T-helper 1 cell treated with Interleukin-12 subunit alpha and Interleukin-12 subunit beta and Interleukin-4 antibody, amounts not matched to agents 30 ng/mL and 1 ng/mL, for 36 hours (primary cell): Measurements from ENCODE around the gene KIFBP. TPM values are rescaled to one million over a fixed set of nuclear protein-coding genes. Genes with fewer than 3 reads are reported as not detected.
"Not testable (repeated sequence)": the region's sequence is repeated elsewhere in the genome, so short reads cannot be mapped to it uniquely, and the experiment has no call there.

Experiments used
- intact Hi-C: fragments of 100-400 bp; cut with micrococcal nuclease; formaldehyde crosslinking; loops from one replicate; pipeline ENCODE4 v1.15.1; 2024
- total RNA-seq: library from RNA; stranded (reverse); gene quantifications from 2 replicates; pipeline ENCODE4 v1.2.3, GENCODE V29; 2022

The KIFBP gene
- total RNA-seq, 1 donor from 2014 or later, result 14.6 TPM

DNA sequence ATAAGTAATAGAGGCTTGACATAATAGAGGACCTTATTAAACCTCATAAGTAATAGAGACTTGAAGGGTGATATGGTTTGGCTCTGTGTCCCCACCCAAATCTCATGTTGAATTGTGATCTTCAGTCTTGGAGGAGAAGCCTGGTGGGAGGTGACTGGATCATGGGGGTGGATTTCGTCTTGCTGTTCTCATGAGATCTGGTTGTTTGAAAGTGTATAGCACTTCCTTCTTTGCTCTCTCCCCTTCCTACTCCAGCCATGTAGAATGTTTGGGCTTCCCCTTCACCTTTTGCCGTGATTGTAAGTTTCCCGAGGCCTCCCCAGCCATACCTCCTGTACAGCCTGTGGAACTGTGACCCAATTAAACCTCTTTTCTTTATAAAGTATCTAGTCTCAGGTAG is 8.6 kb downstream of the KIFBP start:
- intact Hi-C loops, result no loop called here

DNA sequence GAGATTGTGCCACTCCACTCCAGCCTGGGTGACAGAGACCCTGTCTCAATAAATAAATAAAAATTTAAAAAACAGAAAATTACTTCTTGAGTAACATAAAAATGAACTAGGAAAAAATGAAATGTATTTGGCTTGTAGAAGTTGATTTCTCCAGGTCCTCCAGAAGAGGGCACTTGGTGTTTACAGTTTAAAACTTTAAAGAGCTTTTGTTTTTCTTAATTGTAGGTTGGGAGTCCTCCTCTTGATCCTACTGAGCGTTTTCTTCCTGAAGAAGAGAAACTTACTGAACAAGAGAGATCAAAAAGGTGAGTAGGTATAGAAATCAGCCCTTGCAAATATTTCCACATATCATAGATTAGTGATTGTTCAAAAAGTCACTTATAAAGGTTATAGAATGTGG is 16.2 kb downstream of the KIFBP start:
- intact Hi-C loops, result loop anchor here (1.0 to 5.0 kb wide), 9 partner anchors 42 to 503 kb away; no protein-coding TSS in a partner anchor

DNA sequence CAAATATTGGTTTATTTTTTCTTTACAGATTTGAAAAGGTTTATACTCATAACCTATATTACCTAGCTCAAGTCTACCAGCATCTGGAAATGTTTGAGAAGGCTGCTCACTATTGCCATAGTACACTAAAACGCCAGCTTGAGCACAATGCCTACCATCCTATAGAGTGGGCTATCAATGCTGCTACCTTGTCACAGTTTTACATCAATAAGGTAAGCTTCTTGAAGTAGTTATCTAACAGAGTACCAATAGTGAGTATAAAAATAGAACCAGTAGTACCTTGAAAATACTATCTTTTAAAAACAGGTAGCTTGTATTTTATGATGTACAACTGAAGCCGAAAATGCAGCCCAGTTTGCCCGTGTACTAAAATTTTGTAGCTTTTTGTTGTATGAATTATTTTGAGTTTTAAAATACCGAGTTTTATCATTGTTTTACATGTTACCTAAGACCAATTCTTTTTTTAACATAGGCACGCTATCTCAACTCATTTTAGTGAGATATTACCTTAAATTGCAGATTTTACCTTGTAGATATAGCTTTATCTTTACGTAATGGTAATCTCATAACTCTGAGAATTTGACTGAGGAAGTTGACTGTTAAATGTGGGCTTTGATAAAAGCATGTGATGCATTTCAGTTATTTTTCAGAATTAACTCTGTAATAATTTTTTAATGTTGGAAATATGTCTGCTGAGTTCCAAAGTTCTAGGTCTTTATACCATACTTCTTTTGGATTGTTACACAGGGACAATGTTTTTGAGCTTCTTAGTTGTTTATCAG is 17.3 kb downstream of the KIFBP start:
- intact Hi-C loops, result loop anchor here (1.0 to 5.0 kb wide), 9 partner anchors 41 to 502 kb away; no protein-coding TSS in a partner anchor

DNA sequence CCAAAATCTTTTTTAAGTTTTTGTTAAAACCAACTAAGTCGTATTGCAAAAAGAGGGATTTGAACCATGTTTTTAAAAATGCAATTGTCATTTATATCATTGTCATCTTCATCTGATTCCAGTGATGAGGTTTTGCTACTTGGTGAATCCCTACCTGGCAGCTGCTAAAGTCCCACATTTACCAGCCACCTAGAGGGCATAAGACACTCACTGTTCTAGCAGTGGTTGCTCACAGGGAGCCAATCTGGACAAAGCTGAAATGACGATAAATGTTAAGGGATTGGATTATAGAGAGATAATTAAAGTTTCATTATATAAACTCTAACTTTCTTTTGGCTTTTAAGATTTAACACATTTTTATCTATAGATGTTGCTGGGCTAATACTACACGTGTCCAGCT is 18.7 kb downstream of the KIFBP start:
- intact Hi-C loops, result loop anchor here (5.0 kb wide), 2 partner anchors 40 to 400 kb away; no protein-coding TSS in a partner anchor

DNA sequence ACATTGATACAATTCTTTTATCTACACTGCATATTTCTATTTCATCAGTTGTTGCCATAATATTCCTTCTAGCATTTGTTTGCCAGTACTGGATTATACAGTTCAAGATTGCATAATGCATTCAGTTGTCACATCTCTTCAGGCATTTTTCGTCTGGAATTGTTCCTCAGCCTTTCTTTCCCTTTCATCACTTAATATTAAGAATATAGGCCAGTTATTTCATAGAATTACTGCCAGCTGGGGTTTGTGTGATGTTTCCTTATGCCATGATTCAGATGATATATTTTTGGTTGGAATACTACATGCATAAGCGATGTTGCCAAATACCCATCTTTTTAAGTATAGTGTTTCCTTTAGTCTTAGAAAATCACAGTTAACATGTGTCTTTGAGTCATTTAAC is 20.8 kb downstream of the KIFBP start:
- intact Hi-C loops, result loop anchor here (5.0 kb wide), 2 partner anchors 38 to 398 kb away; no protein-coding TSS in a partner anchor

DNA sequence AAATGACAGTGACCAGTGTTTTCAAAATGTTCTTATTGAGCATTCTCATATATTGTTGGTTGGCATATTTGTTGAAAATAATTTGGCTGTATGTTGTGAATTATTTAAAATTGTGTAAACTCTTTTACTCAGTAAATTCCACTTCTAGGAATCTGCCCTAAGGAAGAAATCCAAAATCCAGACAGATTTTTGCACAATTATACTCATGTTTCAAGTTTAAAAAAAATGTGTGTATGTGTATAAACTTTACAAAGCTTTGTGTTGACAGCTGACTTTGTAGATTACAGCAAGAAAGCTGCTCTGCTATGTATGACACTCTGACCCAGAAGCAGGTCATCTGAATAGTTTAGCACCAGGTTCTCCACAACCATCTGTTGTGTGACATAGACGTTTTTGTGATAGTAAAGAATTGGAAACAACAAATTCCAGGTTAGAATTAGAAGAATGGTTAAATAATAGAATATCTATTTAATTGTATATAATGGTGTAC is 21.6 kb downstream of the KIFBP start:
- intact Hi-C loops, result no loop called here

DNA sequence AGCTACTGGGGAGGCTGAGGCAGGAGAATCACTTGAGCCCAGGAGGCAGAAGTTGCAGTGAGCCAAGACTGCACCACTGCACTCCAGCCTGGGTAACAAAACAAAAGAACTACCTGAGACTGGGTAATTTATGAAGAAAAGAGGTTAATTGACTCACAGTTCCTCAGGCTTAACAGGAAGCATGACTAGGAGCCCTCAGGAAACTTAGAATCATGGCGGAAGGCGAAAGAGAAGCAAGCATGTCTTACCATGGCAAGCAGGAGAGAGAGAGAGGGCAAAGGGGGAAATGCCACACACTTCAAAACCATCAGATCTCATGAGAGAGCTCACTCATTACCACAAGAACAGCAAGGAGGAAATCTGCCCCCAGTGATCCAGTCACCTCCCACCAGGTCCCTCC is 24.2 kb downstream of the KIFBP start:
- intact Hi-C loops, result not testable (repeated sequence)

DNA sequence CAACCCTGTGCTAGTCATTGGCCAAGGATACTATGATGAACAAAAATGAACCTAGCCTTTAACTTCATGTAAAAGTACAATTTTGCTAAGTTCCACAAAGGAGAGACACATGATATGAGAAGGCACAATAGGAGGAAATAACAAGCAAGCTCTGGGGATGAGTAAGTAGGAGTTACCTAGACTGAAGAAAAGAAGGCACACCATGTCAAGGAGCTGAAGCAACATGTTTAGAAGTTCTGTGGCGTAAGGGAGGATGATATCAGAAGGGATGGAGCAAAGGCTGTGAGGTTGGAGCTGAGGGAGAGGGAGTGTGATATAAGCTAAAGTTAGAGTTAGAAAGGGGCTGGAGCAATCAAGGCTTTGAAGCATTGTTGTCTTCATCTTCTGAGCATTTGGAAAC is 25.6 kb downstream of the KIFBP start:
- intact Hi-C loops, result no loop called here

DNA sequence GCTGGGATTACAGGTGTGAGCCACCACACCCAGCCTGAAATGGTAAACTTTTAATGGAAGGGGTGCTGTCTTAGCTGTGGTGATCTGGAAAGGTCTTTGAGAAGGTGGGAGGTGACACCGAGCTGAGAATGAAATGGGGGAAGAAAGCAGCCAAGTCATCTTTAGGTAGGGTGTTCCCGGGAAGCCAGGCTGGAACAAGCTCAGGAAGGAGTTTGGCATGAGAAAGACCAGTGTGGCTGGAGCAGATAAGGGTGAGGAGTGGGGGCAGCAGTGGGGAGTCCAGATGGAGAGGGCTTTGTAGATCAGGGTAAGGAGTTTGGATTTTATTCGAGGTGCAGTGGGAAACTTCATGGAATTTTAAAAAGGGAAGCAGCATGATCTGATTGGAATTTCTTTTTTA is 30.0 kb downstream of the KIFBP start:
- intact Hi-C loops, result no loop called here

DNA sequence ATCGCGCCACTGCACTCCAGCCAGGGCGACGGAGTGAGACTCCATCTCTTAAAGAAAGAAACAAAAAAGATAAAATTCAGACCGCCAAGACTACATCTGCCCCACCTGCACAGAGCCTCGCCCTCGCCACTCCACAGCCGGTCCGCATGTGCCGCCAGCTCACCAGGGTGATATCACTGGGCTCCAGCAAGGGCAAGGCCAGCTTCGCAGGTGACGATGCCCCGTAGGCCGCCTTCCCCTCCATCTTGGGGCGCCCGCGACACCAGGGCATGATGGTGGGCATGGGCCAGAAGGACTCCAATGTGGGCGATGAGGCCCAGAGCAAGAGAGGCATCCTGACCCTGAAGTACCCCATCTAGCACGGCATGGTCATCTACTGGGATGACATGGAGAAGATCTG is 34.0 kb downstream of the KIFBP start:
- intact Hi-C loops, result no loop called here

DNA sequence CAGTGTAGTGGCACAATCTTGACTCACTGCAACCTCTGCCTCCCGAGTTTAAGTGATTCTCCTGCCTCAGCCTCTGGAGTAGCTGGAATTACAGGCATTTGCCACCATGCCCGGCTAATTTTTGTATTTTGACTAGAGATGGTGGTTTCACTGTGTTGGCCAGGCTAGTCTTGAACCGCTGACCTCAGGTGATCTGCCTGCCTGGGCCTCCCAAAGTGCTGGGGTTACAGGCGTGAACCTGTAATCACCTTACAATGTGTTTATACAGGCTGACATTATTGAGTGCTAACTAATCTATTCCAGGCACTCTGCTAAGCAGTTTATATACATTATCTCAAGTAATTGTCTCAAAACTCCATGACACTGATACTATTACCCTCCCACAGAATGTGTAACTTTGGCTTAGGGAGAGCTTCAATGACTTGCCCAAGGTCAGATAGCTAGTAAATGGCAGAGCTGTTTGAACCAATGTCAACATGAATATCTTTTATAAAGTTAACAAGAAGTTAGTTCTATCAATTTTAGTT is 36.8 kb downstream of the KIFBP start:
- intact Hi-C loops, result no loop called here

DNA sequence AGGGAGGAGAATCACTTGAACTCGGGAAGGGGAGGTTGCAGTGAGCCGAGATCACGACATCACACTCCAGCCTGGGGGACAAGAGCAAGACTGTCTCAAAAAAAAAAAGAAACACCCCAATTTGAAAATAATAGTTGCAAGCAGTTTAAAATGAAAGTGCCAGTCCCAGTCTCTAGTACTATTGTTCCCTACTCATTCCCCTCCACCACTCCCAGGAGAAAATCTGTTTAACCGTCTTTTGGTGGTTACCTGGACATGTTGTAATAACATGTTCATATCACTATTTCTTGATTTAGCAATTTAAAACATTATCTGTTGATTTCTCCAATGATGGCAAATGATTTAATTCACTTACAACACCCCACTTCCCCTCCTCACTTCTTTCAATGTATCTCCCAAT is 44.7 kb downstream of the KIFBP start:
- intact Hi-C loops, result no loop called here

DNA sequence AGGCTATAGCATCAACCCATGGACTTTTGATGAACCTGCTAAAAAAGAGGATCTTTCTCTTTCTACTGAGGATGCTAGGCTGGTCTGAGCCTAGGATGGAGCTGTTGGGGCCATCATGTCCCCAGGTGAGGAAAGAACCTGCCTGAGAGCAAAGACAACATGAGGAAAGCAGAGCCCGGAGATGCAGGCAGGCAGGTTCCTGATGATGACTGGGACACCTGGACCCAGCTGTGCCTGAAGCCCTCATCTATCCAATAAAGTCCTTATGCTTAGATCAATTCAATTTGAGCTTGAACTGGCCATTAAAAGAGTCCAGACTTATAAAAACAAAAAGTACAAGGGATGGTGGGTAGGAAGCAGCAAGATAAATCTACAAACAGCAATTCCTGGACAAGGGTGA is 48.9 kb downstream of the KIFBP start:
- intact Hi-C loops, result no loop called here

DNA sequence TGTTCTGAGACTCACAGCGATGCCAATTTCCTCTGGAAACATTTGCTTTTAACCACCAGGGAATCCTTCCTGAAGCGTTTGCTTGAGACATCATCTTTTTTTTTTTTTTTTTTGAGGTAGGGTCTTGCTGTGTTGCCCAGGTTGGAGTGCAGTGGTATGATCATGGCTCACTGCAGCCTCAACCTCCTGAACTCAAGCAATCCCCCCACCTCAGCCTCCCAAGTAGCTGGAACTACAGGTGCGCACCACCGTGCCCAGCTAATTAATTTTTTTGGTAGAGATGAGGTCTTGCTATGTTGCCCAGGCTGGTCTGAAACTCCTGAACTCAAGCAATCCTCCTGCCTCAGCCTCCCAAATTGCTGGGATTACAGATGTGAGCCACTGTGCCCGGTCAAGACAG is 52.3 kb downstream of the KIFBP start:
- intact Hi-C loops, result not testable (repeated sequence)

DNA sequence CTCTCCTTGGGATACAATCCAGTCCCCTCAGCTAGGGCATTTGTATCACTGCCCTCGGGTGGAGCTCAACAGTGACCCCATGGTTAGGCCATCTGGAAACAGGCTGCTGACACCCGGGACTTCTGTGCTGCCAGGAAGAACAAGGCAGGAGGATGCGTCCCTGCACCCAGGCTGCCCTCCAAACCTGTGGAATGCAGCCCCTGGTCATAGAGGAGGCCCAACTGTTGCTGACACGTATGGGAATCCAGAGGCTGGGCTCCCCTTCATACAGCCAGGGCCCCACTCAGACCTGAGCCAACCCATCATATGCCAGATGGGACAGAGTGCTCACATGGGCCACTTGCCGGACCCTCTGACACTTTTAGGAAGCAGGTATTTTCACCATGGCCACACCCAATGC is 53.8 kb downstream of the KIFBP start:
- intact Hi-C loops, result no loop called here

DNA sequence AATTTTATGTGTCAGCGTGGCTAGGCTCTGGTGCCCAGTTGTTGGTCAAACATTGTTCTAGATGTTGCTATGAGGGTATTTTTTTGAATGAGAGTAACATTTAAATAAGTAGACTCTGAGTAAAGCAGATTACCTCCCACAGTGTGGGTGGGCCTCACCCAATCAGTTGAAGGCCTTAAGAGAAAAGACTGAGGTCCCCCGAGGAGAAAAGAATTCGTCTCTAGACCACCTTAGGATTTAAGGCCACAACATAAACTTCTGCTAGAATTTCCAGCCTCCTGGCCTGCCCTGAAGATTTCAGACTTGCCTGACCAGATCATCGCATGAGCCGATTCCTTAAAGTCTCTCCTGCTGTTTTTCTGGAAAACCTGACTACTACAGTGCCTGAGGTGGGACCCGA is 54.2 kb downstream of the KIFBP start:
- intact Hi-C loops, result no loop called here

DNA sequence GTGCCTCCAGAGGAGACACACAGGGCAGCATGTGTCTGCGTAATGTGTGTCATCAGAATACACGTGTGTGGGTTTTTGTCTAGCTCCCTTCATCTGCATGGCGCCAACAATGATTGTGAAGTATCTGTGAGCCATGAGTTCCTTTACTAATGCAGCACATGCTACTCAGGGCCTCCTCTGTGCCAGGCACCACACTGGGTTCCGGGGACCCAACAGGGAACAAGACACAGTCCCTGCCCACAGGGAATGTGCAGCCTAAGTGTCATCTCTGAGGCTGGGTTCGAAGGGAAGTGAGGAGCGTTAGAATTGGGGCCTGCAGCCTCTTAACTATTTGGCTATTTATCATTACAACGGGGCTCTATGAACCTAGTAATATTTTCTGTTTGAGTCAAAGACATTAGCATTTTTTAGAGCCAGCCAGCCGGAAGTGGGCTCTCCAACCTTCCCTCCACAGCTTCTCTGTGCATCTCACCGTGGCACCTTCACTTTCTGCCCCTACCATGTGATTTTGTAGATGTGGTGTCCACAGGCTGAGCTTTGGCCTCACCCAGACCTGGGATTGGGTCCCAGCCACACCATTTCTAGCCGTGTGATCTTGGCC is 55.4 kb downstream of the KIFBP start:
- intact Hi-C loops, result loop anchor here (2.0 kb wide), 1 partner anchor 79 kb away; no protein-coding TSS in a partner anchor

DNA sequence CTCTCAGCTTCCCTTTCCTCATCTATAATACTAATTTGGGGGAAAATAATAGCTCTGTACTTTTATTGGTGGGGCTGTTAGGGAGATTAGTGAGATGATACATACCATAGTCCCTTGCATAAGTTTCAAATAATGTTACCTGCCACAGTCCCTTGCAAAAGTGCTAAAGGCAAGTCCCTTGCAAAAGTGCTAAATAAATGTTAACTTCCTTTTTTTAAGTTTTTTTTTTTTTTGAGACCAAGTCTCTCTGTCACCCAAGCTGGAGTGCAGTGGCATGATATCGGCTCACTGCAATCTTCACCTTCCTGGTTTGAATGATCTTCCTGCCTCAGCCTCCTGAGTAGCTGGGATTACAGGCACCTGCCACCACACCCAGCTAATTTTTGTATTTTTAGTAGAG is 55.9 kb downstream of the KIFBP start:
- intact Hi-C loops, result loop anchor here (2.0 kb wide), 1 partner anchor 78 kb away; no protein-coding TSS in a partner anchor

DNA sequence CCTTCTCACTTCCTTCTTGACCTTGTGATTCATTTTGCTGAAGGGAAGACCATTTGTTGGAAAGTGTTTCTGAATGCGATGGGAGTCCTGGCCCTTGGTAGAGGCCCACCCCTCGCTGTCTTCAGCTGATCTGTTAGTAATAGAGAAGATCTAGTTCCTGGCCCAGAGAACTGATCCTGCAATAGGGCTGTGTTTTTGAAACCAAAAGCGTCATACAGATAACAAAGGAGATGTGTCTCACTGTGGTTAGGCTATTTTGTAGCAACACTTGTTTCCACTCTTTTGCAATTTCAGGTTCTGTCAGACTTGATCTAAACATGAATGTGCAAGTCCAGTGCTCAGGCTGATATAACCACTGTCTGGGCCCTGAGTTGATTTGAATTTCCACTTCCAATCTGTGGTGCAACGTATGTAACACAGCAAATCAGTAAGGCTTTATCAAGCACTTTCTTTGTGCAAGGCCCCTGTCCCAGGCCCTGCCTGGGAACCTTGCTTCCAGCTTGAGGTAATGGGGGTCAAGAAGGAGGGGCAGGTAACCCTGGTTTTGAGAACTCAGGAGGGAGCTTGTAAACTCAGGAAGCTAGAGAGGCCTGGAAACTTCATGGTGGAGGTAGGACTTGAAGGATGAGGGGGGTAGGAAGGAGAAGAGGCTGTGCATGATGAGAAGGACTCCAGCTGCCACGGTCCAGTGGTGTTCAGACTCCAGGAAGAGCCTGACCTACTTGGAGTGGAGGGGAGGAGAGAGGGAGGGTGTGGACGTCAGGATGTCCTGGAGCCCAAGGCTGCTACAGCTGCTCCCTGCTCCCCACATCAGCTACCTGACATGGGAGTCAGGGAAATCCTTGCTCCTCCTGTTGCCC is 57.1 kb downstream of the KIFBP start:
- intact Hi-C loops, result loop anchor here (1.0 to 5.0 kb wide), 6 partner anchors 10 to 177 kb away; partner anchors contain the start of gene HKDC1

DNA sequence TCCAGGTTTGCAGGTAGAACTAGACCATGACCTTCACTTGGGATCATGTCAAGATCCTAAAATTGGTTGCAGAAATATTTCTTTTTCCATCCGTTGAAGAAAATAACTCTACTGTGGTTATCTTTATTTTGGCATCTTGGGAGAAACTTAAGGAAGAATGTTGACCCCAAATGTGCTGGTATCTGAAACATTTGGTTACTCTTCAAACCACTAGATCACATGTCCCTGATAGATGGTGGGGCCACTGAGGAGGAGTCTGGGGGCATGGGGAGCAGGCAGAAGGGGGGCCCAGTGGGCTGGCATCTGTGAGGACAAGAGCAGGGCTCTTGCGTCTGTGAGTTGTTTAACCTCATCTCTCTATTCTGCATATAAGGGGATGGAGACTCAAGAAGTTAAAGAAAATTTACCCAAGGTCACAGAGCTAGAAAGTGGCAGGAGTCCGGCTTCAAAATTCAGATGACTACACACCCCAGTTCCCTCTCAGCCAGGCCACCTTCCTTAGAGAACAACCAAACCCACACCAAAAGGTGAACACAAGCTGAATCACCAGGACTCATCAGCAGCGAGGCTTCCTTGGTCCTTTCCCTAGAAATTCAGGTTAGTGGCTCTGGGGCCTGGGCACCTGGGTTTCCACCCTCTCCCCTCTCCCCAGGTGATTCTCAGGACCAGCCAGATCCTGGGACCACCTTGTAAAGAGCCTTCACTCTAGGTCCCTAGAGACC is 58.7 kb downstream of the KIFBP start:
- intact Hi-C loops, result loop anchor here (5.0 kb wide), 2 partner anchors 40 to 175 kb away; partner anchors contain the start of gene HKDC1
